GF-D8 (cell line): ENCODE measurements around the gene MAGI2.

Experiments used
- DNase-seq: peaks from one replicate; lab custom pipeline; 2025; lab: John Stamatoyannopoulos, UW

The MAGI2 gene

GRCh38 chr7:78783179-78783962, 670.1 kb downstream of the MAGI2 start:
- no peak for DNase-seq

GRCh38 chr7:78780560-78780959, 672.9 kb downstream of the MAGI2 start:
- no peak for DNase-seq

- no peak for DNase-seq
Measured at GRCh38 chr7:78779788-78780187, 673.7 kb downstream of the MAGI2 start.

DNA sequence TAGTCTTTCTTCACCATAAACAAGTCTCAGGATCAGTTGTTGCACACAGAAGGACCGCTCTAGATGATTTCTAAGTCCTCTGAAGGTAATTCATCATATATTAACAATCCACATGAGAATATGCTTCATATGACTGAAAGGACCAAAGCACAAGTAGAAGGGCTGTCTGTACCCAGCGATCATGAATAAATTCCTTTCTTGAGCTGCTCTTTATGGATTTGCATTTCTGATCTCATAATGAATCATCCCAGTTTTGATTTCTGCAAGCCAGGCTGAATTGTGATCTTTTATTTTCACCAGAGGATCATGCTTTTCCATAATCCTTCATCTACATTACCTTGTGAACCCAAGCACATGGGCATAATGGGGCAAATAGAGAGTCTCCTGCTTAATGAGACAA, 675.6 kb downstream of the MAGI2 start:
- no peak for DNase-seq

DNA sequence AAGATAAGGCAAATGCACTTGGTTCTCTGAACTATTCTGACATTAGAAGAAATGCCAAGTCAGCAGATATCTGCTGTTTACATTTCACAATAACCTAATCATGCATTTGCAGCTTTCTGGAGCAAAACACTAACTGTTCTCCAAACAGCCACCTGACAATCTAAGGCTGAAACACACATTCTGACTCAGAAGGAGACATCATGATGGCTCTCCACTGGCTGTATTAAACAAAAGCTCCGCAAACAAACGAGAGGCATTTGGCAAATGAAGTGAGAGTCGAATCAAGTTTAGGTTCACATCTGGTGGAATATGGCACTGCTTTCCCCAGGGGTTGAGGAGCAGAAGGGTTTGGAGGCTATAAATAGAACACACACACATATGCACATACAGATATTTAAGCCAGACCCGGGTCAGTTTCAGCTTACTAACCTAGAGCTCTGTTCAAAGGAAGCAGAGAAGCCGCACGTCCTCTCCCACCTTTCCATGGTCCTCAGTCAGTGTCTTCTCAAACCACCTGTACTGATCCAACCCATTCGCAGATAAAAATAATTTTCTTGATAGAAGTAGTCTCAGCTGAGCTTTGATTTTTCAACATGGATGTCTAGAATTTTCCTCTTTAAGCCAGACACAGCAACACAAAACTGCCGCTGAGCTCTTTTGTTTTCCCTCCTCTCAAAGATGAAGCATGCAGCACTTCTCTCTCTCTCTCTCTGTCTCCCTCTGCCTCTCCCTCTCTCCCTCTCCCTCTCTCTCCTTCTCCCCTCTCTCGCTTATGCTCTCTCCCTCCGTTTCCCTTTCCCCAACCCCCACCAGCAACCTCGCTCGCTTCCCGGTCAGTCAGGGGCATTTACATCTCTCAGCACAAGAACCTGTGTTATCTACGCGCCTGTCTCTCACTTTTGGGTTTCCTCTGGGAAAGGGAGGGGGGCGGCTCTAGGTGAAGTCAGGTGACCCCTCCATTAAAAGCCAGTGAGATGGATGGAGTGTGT, 682.8 kb downstream of the MAGI2 start:
- no peak for DNase-seq

DNA sequence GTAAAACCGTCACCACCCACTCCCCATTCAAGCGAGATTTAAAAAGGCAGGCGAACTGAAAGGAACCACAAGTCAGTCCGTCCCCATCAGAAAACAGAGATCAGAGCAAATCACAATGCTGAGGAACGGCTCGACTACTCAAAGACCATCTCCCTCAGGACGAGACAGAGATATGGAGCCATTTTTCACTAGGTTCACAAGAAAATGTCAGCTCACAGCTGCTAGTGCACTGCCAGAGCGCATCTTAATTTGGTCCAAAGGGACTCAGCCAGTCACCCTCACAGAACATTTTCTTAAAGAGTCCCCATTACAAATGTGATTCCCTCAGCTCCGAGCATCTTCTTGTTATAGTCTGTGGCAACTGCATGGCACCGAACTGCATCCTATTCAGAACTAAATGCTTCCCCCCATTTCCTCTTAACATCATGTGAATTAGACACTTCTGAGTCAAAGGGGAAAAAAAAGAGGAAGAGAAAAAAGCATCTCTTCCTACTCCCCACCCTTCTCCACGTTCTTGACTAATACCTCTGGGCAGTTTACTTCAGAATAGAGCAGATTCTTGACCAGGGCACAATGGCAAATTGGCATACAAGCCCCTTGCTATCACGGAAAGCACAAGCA, 683.9 kb downstream of the MAGI2 start:
- DNase-seq: no peak

- no peak for DNase-seq
Measured at GRCh38 chr7:78768859-78769258, 684.6 kb downstream of the MAGI2 start.

GRCh38 chr7:78765943-78766729, 687.3 kb downstream of the MAGI2 start:
- DNase-seq: no peak

DNA sequence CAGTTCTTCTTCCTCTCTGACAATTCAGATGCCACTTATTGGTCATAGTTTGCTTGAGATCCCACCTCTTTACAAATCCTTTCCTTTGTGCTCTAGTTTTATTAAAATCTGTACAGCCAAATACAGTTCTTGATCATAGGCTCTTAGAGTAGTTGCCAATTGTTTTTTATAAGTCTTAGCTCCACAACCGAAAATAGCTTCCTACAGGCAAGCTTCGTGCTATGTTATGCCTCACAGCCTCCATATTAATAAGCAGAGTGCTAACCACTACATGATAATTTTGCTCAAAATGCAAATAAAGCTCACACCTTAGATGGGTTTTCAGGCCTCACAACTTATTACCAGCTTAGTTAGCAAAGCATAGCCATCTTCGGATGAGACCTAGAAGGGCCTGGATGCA, 688.9 kb downstream of the MAGI2 start:
- no peak for DNase-seq

GRCh38 chr7:78762625-78763024, 690.8 kb downstream of the MAGI2 start:
- DNase-seq: no peak

DNA sequence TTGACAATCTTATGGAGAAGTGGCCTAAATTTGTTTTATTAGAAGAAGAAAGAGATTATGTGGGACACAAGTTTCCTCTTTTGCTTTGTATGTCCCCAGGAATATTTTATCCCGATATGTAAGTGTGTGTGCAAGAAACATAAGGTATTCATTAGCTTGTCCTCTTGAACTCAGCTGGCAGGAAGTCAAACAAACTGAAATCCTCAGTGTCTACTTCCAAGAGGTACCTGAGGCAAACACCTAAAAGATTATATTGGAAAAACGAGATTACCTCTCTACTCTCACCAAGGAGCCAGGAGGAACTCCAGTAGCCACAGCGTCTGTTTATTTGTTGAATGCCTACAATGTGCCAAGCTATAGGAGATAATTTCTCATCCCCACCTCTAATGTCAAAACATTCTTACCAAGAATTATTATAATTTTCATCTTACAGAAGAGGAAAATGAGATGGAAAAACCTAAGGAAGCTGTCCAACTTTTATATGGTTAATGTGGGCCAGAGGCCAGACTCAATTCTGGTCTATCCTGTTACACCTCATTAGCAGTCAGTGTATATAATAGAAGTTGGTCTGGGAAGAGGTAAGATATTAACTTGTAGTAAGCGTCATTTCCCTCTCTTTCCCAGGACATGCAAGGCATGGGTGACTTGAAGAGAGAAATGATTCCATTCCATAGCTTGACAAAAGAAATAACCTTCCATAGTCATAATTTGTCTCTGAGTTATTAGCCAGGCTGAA, 692.7 kb downstream of the MAGI2 start:
- no peak for DNase-seq

DNA sequence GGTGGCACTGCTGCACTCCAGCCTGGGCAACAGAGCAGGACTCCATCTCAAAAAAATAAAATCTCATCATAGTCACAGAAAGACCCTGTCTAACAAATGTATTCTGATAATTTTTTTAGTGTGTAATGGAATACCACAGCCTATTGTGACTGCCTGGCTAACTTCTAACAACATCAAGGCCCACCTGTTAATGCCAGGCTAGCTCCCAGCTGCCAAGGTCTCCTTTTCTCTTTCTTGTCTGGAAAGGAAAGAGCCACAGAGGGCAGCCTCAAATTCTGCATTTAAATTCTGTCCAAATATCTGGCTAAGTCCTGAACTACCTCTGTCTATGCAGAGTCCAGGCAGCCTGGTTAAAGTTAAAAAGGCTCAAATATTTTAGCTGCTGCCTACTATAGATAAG, 700.9 kb downstream of the MAGI2 start:
- no peak for DNase-seq

DNA sequence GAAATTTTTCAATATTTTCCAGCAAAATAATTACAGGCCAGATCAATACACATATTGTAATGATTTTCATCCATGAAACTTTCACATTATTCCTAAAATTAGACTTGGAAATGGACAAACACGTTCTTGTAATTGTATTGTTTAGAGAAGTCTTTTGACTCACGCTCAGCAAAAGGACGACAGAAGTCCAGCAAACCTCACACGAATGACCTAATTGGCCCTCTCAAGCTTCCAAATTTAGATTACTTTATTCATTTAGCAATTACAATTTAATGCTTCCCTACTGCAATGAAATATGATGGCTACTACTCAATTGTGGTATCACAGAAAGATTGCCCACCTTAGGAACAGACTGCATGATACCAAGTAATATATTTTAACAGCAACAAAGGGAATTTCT, 702.2 kb downstream of the MAGI2 start:
- DNase-seq: no peak

DNA sequence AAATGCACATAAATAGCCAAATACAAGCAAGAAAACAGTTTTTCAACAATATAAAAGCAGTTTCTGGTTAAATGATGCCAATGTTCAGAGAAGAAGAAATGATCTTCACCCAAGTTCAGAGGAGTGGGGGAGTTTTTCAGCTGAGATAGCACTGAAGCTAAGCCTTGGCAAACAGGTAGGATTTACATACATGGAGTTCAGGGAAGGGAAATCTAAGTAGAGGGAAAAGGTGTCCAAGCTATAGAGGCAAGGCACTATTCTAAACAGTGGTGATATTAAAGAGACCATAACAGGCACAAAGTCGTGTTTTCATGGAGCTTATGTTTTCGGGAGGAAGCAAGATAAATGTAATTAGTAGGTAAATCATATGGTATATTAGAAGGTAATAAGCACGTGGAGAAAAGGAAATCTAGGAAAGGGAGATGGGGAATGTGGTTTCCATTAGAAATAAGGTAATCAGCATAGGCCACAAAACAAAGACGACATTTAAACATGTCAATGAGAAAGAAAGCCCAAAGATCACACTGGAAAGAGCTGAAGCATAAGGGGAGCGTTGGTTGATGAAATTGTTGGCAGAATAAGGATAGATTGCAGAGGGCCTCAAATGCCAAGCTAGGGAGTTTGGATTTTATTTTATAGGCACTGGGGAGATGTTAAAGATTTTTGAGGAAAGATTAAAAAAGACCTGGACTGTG, 704.3 kb downstream of the MAGI2 start:
- no peak for DNase-seq

DNA sequence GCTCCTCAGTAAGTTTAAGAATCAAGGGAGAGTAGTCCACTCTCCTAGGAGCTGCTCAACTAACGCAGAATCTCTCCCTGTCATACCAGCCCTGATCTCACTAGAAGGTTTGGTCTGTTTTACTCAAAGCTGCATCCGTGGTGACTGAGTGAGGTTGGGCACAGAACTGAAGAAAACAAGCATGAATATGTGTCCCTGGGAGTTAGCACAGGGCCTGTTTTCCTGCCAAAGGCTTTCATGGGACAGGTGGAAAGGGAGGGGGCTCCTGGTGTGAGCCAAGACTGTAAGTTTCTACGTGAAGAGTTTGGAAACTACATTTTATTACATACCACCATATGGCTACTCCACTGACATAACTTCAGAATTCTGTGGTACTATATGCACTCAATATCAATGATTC, 705.9 kb downstream of the MAGI2 start:
- no peak for DNase-seq

DNA sequence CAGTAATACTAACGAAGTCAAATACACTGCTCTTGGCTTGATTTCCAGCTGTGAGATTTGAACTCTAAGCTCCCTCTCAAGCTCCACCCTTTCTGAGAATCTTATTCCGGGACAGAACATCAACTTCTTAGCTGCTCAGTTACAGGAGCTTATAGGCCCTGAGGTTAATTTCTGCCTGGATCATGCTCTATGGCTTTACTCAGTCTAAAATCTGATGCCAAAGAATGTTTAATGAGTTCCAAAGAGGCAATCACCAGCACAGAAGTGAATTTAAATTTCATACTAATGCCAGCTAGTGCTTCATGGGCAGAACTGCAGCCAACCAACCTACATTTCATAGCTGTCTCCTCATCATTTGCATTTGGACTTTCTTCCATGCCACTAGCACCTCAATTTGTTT, 707.2 kb downstream of the MAGI2 start:
- DNase-seq: no peak

GRCh38 chr7:78742694-78743093, 710.8 kb downstream of the MAGI2 start:
- DNase-seq: no peak

DNA sequence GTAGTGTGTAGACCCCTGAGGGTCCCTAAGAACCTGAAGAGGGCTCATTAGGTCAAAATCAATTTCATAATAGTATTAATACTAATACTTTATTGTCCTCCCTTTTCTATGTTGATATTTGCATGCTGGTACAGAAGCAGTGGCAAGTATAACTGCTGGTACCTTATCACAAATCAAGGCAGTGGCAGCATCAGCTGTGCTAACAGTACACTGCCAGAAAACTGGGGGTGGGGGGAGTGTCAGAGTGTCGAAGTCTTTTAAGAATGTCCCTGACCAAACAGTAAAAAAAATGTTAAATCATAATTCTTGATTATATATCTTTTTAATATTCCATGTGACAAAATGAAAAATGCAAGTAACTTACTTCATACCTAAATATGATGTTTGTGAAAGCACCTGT, 716.9 kb downstream of the MAGI2 start:
- DNase-seq: no peak

DNA sequence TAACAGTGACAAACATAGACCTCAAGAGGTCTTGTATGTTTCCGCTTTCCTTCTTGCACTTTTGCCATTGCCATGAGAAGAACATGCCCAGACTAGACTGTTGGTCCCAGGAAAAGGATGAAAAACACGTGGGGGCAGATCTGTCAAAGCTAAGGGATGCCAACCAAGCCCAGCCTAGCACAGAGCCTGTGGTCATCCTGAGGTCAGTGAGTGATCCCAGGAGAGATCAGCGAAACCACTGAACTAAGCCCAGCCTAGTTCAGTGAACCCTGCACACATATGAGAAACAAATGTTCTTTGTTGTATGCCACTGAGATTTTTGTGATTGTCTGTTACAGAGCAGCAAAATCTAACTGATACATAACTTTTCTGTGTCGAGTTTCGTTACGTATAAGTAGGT, 718.8 kb downstream of the MAGI2 start:
- DNase-seq: no peak

- DNase-seq: no peak
Measured at GRCh38 chr7:78720066-78720465, 733.4 kb downstream of the MAGI2 start.

DNA sequence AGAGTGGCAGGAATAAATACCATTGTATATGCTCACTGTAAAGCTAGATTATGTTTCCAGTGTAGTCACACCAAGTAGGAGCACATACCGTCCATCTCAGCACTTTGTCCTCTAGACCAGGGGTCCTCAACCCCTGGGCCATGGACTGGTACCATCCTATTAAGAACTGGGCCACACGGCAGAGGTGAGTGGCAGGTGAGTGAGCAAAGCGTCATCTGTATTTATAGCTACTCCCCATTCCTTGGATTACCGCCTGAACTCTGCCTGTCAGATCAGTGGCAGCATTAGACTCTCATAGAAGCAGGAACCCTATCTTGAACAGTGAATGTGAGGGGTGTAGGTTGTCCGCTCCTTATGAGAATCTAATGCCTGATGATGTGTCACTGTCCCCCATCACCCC, 735.3 kb downstream of the MAGI2 start:
- DNase-seq: no peak
